ENCODE measurements around the gene PSIP1.

- TF ChIP-seq CTCF (IDR thresholded peaks at IDR 0.05) (no peak), EP300 (IDR thresholded peaks at IDR 0.05) (no peak)
Observed at GRCh38 chr9:15524845-15525455, 14.2 kb upstream of the PSIP1 start.
